GM10248 (cell line): ENCODE measurements around the gene HORMAD2.

ENCODE experiments used
- CTCF ChIA-PET: fragments of 300-600 bp; sonication (Branson Sonifier 250); formaldehyde crosslinking; extraction: SDS; loops from one replicate; lab custom pipeline; 2021; ENCODE audit warnings: antibody characterized with exemption; lab: Yijun Ruan, JAX
- POLR2A ChIA-PET: fragments of 350-650 bp; sonication (Branson Sonifier 250); formaldehyde crosslinking; extraction: SDS; loops from one replicate; lab custom pipeline; 2020; ENCODE audit warnings: antibody characterized with exemption; lab: Yijun Ruan, JAX
- DNase-seq: peaks from one replicate; pipeline ENCODE4 v3.0.0; 2012; ENCODE audit errors: extremely low spot score
- TF ChIP-seq, protein P1 (sequence below): IDR thresholded peaks from 2 replicates; pipeline ENCODE4 v1.5.1; 2012; ENCODE audit warnings: mild to moderate bottlenecking, low read depth; ENCODE audit errors: extremely low read depth, missing control alignments, control extremely low read depth

Gene HORMAD2

DNA sequence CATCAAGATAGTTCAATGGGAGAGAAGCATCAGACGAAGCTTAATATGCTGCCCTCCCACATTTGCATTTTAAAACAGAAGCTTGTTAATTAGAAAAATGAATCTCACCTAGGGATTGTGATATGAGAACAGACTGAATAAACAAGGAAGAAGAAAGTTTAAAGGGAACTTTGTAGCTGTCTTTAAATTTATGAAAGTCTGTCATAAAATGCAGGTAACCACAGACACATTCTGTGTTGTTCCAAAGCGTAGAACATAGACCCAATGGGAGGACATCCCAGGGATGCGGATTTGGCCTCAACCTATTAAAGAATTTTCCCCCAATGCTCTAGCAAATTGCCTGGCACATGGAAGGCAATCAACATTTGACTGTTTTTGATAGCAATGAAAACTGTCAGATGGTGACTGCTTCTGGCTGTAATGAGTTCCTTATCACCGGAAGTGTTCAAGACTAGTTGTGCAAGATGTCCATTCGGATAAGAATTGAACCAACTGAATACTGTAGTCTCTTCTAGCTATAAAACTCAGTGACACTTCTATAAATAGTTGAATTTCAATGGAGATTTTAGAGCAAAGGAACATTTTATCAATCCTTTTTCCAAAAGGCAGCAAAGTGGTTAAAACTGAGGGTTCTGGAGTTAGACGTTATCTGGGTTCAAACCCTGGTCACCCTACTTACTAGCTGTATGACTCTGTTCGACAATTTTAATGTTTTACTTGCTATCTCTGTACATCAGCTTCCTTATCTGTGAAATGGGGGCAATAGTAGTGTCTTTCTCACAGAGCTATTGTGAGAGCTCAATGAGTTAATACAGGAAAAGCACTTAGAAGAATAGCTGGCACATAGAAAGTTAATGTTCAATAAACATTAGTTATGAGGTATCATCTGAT, 101.4 kb downstream of the HORMAD2 start:
- ChIA-PET CTCF (interaction anchor here (0.9 to 1.8 kb wide), 6 partner anchors 27 to 556 kb away, joined by 3 to 5 read pairs (median 3); partner anchors contain the start of gene RNF215), POLR2A (no interaction called here)
- TF ChIP-seq, protein P1, sequence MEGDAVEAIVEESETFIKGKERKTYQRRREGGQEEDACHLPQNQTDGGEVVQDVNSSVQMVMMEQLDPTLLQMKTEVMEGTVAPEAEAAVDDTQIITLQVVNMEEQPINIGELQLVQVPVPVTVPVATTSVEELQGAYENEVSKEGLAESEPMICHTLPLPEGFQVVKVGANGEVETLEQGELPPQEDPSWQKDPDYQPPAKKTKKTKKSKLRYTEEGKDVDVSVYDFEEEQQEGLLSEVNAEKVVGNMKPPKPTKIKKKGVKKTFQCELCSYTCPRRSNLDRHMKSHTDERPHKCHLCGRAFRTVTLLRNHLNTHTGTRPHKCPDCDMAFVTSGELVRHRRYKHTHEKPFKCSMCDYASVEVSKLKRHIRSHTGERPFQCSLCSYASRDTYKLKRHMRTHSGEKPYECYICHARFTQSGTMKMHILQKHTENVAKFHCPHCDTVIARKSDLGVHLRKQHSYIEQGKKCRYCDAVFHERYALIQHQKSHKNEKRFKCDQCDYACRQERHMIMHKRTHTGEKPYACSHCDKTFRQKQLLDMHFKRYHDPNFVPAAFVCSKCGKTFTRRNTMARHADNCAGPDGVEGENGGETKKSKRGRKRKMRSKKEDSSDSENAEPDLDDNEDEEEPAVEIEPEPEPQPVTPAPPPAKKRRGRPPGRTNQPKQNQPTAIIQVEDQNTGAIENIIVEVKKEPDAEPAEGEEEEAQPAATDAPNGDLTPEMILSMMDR, result no peak
- DNase-seq, result no peak

DNA sequence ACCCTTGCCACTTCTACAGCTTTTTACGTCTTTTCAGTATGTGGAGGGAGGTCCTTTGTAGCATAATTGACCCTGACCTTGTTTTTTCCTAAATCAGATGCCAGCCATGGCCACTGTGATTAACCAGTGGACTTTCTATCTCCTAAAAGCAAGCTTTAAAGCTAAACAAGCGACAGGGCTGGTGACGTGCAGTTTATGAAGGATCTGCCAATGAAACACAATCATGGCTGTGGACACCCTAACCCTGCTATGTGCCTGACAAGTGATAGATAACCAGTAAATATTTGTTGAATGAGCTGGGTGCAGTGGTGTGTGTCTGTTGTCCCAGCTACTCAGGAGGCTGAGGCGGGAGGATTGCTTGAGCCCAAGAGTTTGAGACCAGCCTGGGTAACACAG, 102.1 kb downstream of the HORMAD2 start:
- DNase-seq, result no peak
- ChIA-PET CTCF (interaction anchor here (0.9 to 1.8 kb wide), 4 partner anchors 22 to 557 kb away, joined by 3 to 5 read pairs (median 3); no protein-coding TSS in a partner anchor), POLR2A (no interaction called here)
- TF ChIP-seq, protein P1, result no peak

DNA sequence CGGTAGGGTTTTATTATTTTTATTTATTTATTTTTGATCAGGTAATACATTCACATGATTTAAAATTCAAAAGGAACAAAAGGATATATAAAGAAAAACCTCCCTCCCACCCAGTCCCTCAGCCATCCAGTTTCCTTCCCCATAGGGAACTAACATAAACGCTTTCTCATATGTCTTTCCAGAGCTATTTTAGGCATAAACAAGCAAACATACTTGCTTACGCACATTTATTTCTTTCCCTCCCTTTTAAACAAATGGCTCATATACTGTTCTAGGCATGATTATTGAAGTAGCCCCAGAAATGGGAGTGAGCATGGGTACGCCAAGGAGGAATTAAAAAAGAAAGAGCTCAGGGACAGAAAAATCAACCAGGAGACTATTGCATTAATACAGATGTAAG, 102.6 kb downstream of the HORMAD2 start:
- no peak for DNase-seq
- TF ChIP-seq, protein P1, result no peak
- POLR2A ChIA-PET, result no interaction called here
- CTCF ChIA-PET, result interaction anchor here (0.9 to 1.8 kb wide), 4 partner anchors 21 to 557 kb away, joined by 3 to 5 read pairs (median 3); no protein-coding TSS in a partner anchor

DNA sequence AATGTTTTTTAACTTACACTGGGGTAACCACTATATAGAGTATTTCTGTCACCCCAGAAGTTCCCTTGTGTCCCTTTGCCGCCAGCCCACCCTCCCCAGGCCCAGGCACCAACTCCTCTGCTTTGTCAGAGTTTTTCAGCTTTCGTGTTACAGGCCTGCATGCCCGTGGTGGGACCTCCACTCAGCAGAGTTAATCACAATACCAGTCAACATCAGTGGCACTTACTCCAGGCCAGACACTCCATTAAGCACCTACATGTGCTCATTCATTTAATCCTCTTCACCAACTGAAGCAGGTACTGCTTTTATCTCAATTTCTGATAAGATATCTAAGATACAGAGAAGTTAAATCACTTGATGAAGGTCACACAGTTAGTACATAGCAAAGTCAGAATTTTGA, 103.0 kb downstream of the HORMAD2 start:
- no peak for DNase-seq
- CTCF ChIA-PET, result interaction anchor here (1.0 kb wide), 1 partner anchor 21 kb away, joined by 3 read pairs; no protein-coding TSS in a partner anchor
- TF ChIP-seq, protein P1, result no peak
- POLR2A ChIA-PET, result no interaction called here

DNA sequence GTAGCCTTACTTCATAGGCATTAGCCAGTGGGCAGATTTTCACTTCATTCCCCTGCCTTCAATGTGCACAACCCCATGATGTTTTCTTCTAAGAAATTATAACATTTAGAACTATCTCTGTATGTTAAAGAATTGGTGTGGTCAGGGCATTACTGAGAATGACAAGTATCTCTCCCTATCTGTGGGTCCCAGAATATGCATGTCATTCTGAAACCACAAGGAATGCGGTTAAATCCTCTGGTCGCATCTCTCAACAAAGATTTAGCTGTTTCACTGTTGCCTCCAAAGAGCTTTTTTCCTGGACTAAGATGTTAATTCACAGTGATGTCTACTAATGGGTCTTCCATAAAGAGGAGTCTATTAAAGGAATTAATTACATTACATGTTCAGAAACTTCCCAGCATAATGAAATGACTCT, 103.6 kb downstream of the HORMAD2 start:
- ChIA-PET POLR2A (no interaction called here), CTCF (no interaction called here)
- no peak for DNase-seq
- TF ChIP-seq, protein P1, result no peak

DNA sequence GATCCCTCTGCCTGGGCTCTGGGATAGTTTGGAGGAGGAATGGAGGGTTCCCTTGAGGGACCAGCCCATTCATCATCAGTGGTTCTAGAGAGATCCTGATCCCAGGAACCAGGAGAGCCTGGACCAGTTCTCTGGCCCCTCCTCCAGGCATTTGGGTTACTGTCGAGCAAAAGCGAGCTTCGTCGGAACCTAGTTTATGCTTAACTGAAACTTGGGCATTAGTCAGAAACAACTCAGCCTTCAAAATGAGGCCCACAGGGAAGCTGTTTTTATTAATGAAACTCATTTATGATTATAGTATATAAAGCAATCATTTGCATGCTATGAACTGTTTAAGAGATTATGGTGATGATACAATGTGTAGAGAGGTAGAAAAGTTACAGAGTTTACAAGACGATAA, 104.9 kb downstream of the HORMAD2 start:
- TF ChIP-seq, protein P1, result no peak
- ChIA-PET CTCF (interaction anchor here (0.9 to 1.6 kb wide), 4 partner anchors 9 to 637 kb away, joined by 3 to 4 read pairs (median 3); no protein-coding TSS in a partner anchor), POLR2A (no interaction called here)
- no peak for DNase-seq
